ENCODE results near the gene SARDH. TPM values are rescaled to one million over a fixed set of nuclear protein-coding genes. Genes with fewer than 3 reads are reported as not detected.

The SARDH gene
- total and polyA plus RNA-seq, 9 of the 15 experiments (the other 6 are each of a cell fraction or from before 2014, with no cell fraction given) = 0.14 TPM; not detected in 8

DNA sequence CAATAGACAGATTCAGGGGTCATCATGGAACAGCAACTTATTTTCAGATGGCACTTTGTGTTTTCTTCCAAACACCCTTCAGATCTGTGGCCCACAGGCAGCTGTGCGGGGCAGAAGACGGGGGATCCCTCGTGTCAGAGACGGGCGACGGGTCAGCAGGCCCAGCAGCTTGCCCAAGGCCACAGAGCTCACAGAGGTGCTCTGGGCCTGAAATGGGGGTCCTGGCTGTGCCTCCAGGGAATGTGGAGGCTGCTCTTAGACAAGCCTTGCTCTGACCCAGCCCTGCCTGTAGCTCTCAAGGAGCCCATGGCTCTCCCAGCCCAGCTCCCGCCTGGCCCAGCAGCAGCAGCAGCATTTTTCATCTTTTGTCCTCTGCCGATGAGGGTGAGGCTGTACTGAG is 40.9 kb upstream of the SARDH start (continued):
- TF ChIP-seq, protein P1, sequence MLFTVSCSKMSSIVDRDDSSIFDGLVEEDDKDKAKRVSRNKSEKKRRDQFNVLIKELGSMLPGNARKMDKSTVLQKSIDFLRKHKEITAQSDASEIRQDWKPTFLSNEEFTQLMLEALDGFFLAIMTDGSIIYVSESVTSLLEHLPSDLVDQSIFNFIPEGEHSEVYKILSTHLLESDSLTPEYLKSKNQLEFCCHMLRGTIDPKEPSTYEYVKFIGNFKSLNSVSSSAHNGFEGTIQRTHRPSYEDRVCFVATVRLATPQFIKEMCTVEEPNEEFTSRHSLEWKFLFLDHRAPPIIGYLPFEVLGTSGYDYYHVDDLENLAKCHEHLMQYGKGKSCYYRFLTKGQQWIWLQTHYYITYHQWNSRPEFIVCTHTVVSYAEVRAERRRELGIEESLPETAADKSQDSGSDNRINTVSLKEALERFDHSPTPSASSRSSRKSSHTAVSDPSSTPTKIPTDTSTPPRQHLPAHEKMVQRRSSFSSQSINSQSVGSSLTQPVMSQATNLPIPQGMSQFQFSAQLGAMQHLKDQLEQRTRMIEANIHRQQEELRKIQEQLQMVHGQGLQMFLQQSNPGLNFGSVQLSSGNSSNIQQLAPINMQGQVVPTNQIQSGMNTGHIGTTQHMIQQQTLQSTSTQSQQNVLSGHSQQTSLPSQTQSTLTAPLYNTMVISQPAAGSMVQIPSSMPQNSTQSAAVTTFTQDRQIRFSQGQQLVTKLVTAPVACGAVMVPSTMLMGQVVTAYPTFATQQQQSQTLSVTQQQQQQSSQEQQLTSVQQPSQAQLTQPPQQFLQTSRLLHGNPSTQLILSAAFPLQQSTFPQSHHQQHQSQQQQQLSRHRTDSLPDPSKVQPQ (CRISPR knock-in tag; IDR thresholded peaks at IDR 0.05; ENCODE audit: borderline replicate concordance) = no peak
- no peak for TF ChIP-seq RBM14 (IDR thresholded peaks at IDR 0.05; ENCODE audit: borderline replicate concordance, insufficient read depth, low read depth, low read length)
- TF ChIP-seq MEIS2 (IDR thresholded peaks at IDR 0.05; ENCODE audit: partially characterized antibody) = no peak
- no peak for TF ChIP-seq ZNF165 (CRISPR knock-in tag; IDR thresholded peaks at IDR 0.05; ENCODE audit: borderline replicate concordance)
- no peak for TF ChIP-seq ZC3H4 (CRISPR knock-in tag; IDR thresholded peaks at IDR 0.05; ENCODE audit: borderline replicate concordance)

DNA sequence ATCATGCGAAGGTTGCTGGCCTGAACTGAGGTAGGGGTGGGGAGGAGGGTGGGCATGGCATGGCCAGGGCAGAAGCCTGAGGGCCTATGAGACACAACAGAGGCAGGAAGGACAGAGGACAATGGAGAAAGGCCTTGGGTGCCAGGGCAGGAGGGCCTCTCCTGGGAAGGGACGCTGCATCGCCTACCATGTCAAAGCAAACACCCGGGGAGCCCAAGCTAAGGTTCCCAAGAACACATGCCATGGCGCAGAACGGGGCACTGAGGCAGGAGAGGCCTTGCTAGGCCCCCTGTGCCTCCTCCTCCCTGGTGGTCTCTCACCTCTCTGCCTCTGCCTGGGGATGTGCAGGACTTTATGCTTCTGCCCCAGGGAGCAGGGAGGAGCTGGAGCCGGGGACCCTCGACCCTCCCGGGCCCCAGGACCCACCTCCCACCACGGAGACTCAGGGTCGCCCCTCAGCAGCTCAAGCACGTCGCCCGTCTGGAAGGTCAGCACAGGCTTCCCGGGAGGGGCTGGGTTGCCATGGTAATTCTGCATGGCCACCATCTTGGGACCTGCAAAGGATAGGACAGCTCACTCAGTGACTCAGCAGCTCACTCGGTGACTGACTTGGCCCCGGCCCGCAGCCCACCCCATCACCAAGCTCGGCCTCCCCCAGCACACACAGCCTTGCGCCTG is 40.3 kb upstream of the SARDH start:
- FAIRE-seq = no peak
- H4K20me1 ChIP-seq (replicated peaks; ENCODE audit: control insufficient read depth, insufficient read depth, low read length) = peaks cover 4% of the 10 kb centered on the region; the same call in 1 of the 2 replicates
- no peak overlapping the region for H2AFZ ChIP-seq (ENCODE audit: low read depth, low read length)
- no peak overlapping the region for H3K27ac ChIP-seq (ENCODE audit: extremely low read depth, low read depth, low read length)
- 2% methylated on average over 9 of the region's 20 CpGs for WGBS (ENCODE audit: insufficient coverage, low coverage, missing lambda C conversion rate)
- peaks cover 3 to 44% of the 10 kb centered on the region in 2 experiments; a peak in 4 of 5 replicates for H3K27me3 ChIP-seq (ENCODE audit: control insufficient read depth in 2 of 2, insufficient read depth in 2 of 2, low read length in 2 of 2)
- no TSS peak for BruUV-seq (replicated peaks)
- no peak for ATAC-seq
- TF ChIP-seq RFX1 (IDR thresholded peaks at IDR 0.05) (peak; percentile 53; the same call in 1 of the 2 replicates), YY1 (IDR thresholded peaks at IDR 0.05; ENCODE audit: borderline replicate concordance in 1 of 3, control insufficient read depth in 1 of 3, extremely low read depth in 1 of 3, insufficient read depth in 3 of 3, insufficient read length in 1 of 3, insufficient replicate concordance in 2 of 3, low read depth in 1 of 3, low read length in 2 of 3) (peak in 1 of 3 experiments; percentile 21)
- TF ChIP-seq, protein P2, sequence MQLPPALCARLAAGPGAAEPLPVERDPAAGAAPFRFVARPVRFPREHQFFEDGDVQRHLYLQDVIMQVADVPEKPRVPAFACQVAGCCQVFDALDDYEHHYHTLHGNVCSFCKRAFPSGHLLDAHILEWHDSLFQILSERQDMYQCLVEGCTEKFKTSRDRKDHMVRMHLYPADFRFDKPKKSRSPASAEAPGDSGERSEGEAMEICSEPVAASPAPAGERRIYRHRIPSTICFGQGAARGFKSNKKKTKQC (CRISPR knock-in tag; IDR thresholded peaks at IDR 0.05) = no peak
- H3K9ac ChIP-seq (ENCODE audit: insufficient read depth in 1 of 2, low read depth in 2 of 2, low read length in 2 of 2) = no peak overlapping the region
- in situ Hi-C loops (cut with MboI) (no loop called here), intact Hi-C loops (cut with micrococcal nuclease) (no loop called here)
- H3K79me2 ChIP-seq (ENCODE audit: control insufficient read depth, insufficient read depth, low read length) = no peaks in the 10 kb centered on the region
- no peaks in the 10 kb centered on the region for H3K9me1 ChIP-seq (ENCODE audit: control insufficient read depth, insufficient read depth, low read length)
- H3K4me1 ChIP-seq (replicated peaks in 1 of 2; ENCODE audit: control insufficient read depth in 2 of 2, insufficient read depth in 2 of 2, low read length in 2 of 2) = no peaks in the 10 kb centered on the region
- CTCF ChIA-PET (ENCODE audit: low intra/inter-chr PET ratio) = no interaction called here
- H3K4me3 ChIP-seq = no peak overlapping the region
- POLR2A ChIA-PET = interaction anchor here (0.7 kb wide), 1 partner anchor 25 kb away, joined by 3 read pairs; no protein-coding TSS in a partner anchor
- no peak for DNase-seq (ENCODE audit: extremely low read depth in 1 of 4, low spot score in 3 of 4)
- peaks cover 7% of the 10 kb centered on the region for H3K9me3 ChIP-seq (replicated peaks; ENCODE audit: control insufficient read depth, insufficient read depth, low read depth, low read length)
- no peak overlapping the region for H3K4me2 ChIP-seq (ENCODE audit: insufficient read depth, low read length)
- no peaks in the 10 kb centered on the region for H3K36me3 ChIP-seq (ENCODE audit: control insufficient read depth, insufficient read depth, low read length)
